ENCODE data around the gene LTB. TPM values are rescaled to one million over a fixed set of nuclear protein-coding genes. Genes with fewer than 3 reads are reported as not detected.

Gene LTB
- total and polyA plus RNA-seq, 4 donors, result 0.67 to 5.3 (median 1.5) TPM

DNA sequence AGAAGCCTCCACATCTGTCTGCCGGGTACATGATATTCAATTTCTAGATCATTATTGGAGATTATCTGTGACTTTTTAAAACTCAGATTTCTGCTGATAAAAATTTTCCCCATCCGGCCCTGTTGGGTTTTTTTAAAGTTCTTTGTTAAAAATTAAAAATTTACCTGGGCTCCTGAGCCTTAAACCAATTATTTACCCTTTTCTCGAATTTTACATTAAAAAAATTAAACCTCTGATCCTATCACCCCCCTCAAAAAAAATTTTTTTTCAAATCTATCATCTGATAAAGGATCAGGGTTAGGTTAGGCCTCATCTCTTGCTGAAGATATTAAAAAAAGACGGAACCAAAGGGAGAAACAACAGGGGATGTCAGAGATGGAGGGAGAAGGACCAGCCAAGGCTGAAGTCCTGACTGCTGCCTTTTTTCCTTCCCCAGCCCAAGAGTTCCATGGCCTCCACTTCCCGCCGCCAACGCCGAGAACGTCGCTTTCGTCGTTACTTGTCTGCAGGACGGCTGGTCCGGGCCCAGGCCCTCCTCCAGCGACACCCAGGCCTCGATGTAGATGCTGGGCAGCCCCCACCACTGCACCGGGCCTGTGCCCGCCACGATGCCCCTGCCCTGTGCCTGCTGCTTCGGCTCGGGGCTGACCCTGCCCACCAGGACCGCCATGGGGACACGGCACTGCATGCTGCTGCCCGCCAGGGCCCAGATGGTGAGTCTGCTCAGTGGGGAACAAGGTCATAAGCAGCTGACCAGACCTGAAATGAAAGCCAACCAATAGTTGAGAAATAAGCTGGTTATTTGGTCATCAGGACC lies 34.3 kb downstream of the LTB start:
- peaks cover 5 to 23% (median 15%) of the 10 kb centered on the region in 4 donors for H3K4me1 ChIP-seq (ENCODE audit: control insufficient read depth in 4 of 4, insufficient read depth in 4 of 4, low read length in 3 of 4)
- no peak for DNase-seq (ENCODE audit: low spot score)
- peak overlapping the region; percentile 36 to 97 for H3K9ac ChIP-seq (ENCODE audit: low read depth in 1 of 2, low read length in 2 of 2)
- TF ChIP-seq SP1 (IDR thresholded peaks at IDR 0.05), result no peak
- TF ChIP-seq RXRA (IDR thresholded peaks at IDR 0.05), result no peak
- no peak for TF ChIP-seq NR2F2 (IDR thresholded peaks at IDR 0.05)
- TF ChIP-seq, protein P1, sequence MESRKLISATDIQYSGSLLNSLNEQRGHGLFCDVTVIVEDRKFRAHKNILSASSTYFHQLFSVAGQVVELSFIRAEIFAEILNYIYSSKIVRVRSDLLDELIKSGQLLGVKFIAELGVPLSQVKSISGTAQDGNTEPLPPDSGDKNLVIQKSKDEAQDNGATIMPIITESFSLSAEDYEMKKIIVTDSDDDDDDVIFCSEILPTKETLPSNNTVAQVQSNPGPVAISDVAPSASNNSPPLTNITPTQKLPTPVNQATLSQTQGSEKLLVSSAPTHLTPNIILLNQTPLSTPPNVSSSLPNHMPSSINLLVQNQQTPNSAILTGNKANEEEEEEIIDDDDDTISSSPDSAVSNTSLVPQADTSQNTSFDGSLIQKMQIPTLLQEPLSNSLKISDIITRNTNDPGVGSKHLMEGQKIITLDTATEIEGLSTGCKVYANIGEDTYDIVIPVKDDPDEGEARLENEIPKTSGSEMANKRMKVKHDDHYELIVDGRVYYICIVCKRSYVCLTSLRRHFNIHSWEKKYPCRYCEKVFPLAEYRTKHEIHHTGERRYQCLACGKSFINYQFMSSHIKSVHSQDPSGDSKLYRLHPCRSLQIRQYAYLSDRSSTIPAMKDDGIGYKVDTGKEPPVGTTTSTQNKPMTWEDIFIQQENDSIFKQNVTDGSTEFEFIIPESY (IDR thresholded peaks at IDR 0.05), result no peak
- no peak for TF ChIP-seq TAF1 (conservative IDR thresholded peaks at IDR 0.05)
- no peak for TF ChIP-seq RAD21 (IDR thresholded peaks at IDR 0.05)
- TF ChIP-seq, protein P2, sequence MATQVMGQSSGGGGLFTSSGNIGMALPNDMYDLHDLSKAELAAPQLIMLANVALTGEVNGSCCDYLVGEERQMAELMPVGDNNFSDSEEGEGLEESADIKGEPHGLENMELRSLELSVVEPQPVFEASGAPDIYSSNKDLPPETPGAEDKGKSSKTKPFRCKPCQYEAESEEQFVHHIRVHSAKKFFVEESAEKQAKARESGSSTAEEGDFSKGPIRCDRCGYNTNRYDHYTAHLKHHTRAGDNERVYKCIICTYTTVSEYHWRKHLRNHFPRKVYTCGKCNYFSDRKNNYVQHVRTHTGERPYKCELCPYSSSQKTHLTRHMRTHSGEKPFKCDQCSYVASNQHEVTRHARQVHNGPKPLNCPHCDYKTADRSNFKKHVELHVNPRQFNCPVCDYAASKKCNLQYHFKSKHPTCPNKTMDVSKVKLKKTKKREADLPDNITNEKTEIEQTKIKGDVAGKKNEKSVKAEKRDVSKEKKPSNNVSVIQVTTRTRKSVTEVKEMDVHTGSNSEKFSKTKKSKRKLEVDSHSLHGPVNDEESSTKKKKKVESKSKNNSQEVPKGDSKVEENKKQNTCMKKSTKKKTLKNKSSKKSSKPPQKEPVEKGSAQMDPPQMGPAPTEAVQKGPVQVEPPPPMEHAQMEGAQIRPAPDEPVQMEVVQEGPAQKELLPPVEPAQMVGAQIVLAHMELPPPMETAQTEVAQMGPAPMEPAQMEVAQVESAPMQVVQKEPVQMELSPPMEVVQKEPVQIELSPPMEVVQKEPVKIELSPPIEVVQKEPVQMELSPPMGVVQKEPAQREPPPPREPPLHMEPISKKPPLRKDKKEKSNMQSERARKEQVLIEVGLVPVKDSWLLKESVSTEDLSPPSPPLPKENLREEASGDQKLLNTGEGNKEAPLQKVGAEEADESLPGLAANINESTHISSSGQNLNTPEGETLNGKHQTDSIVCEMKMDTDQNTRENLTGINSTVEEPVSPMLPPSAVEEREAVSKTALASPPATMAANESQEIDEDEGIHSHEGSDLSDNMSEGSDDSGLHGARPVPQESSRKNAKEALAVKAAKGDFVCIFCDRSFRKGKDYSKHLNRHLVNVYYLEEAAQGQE (IDR thresholded peaks at IDR 0.05), result no peak
- no peak for TF ChIP-seq FOXA2 (IDR thresholded peaks at IDR 0.05)
- TF ChIP-seq, protein P3, sequence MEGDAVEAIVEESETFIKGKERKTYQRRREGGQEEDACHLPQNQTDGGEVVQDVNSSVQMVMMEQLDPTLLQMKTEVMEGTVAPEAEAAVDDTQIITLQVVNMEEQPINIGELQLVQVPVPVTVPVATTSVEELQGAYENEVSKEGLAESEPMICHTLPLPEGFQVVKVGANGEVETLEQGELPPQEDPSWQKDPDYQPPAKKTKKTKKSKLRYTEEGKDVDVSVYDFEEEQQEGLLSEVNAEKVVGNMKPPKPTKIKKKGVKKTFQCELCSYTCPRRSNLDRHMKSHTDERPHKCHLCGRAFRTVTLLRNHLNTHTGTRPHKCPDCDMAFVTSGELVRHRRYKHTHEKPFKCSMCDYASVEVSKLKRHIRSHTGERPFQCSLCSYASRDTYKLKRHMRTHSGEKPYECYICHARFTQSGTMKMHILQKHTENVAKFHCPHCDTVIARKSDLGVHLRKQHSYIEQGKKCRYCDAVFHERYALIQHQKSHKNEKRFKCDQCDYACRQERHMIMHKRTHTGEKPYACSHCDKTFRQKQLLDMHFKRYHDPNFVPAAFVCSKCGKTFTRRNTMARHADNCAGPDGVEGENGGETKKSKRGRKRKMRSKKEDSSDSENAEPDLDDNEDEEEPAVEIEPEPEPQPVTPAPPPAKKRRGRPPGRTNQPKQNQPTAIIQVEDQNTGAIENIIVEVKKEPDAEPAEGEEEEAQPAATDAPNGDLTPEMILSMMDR (IDR thresholded peaks at IDR 0.05; ENCODE audit: low read depth, low read length, missing input control), result no peak
- TF ChIP-seq, protein P4, sequence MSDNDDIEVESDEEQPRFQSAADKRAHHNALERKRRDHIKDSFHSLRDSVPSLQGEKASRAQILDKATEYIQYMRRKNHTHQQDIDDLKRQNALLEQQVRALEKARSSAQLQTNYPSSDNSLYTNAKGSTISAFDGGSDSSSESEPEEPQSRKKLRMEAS (IDR thresholded peaks at IDR 0.05), result no peak
- TF ChIP-seq EGR1 (IDR thresholded peaks at IDR 0.05; ENCODE audit: low read depth in 2 of 2), result no peak
- peaks cover 0 to 13% (median 10%) of the 10 kb centered on the region in 4 donors for H3K36me3 ChIP-seq (ENCODE audit: control insufficient read depth in 4 of 4, insufficient read depth in 3 of 4, low read depth in 1 of 4, low read length in 3 of 4)
- peak overlapping the region; percentile 15 to 78 (median 56) for H3K4me3 ChIP-seq (ENCODE audit: low read depth in 1 of 3, low read length in 3 of 3)
- 79% methylated on average over 24 of the region's 24 CpGs for WGBS
- H3K9me3 ChIP-seq (ENCODE audit: control insufficient read depth in 4 of 4, low read length in 3 of 4), result no peaks in the 10 kb centered on the region
- H3K27me3 ChIP-seq (ENCODE audit: control insufficient read depth in 4 of 4, insufficient read depth in 4 of 4, low read length in 3 of 4), result no peaks in the 10 kb centered on the region
- H3K27ac ChIP-seq (ENCODE audit: low read depth in 1 of 2, low read length in 2 of 2), result peak overlapping the region; percentile 52 to 84

DNA sequence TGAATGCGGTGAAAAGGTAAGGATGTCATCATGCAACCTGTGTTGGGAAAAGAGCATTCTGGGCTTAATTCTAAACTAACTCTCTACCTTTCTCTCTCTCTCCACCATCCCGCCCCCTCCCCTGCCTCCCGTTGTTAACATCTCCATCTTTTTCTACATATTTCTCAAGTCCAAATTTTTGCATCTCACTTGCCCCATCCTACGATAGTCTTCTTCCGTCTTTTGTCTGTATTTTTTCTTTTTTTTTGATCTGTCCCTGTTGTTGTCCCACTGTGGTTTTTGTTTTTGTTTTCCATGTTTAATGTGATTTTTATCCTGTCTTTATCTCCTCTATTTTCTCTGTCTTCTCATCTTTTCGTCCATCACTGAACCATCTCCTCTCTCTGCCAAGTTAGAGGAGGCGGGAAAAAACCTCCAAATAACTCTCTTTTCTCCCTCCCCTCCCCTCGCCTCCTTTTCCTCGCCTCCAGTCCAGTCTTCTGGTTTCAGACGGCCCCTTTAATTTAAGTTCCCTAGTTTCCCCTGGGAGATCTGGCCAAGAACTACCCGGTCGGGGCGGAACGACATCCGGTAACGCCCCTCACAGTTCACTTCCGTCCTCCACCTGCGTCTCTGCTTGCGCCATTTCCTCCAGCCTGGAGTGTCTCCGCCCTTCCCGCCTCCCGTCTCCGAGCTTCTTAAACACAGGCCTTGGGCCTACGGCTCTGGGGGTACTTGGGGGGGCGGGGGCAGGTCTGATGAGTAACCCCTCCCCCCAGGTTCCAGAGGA lies 35.1 kb downstream of the LTB start, which contains the start of gene NFKBIL1:
NFKBIL1 (plus strand) TSS at position 651 of the 769 bp plus-strand sequence; CDS start at position 738, 87 bp downstream.
- H3K27ac ChIP-seq (ENCODE audit: low read depth in 1 of 2, low read length in 2 of 2), result peak within 1 kb of the TSS; percentile 52 to 84
- peak; percentile 90 for DNase-seq (ENCODE audit: low spot score)
- H3K9ac ChIP-seq (ENCODE audit: low read depth in 1 of 2, low read length in 2 of 2), result peak within 1 kb of the TSS; percentile 51 to 97
- H3K4me3 ChIP-seq (ENCODE audit: low read depth in 1 of 3, low read length in 3 of 3), result peak within 1 kb of the TSS; percentile 15 to 78 (median 56)
- peaks cover 0 to 13% (median 10%) of the 10 kb centered on the region in 4 donors for H3K36me3 ChIP-seq (ENCODE audit: control insufficient read depth in 4 of 4, insufficient read depth in 3 of 4, low read depth in 1 of 4, low read length in 3 of 4)
- peaks cover 5 to 25% (median 17%) of the 10 kb centered on the region in 4 donors for H3K4me1 ChIP-seq (ENCODE audit: control insufficient read depth in 4 of 4, insufficient read depth in 4 of 4, low read length in 3 of 4)
- no peaks in the 10 kb centered on the region for H3K9me3 ChIP-seq (ENCODE audit: control insufficient read depth in 4 of 4, low read length in 3 of 4)
- H3K27me3 ChIP-seq (ENCODE audit: control insufficient read depth in 4 of 4, insufficient read depth in 4 of 4, low read length in 3 of 4), result no peaks in the 10 kb centered on the region
- WGBS, result under 1% methylated on average over 25 of the region's 25 CpGs
- peak; percentile 95 to 98 for TF ChIP-seq GABPA (IDR thresholded peaks at IDR 0.05 in 1 of 2, conservative IDR thresholded peaks at IDR 0.05 in 1 of 2)
- TF ChIP-seq RAD21 (IDR thresholded peaks at IDR 0.05), result peak in 1 of 2 donors; percentile 42
- TF ChIP-seq, protein P5, sequence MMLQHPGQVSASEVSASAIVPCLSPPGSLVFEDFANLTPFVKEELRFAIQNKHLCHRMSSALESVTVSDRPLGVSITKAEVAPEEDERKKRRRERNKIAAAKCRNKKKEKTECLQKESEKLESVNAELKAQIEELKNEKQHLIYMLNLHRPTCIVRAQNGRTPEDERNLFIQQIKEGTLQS (IDR thresholded peaks at IDR 0.05), result no peak
- no peak for TF ChIP-seq TAF1 (conservative IDR thresholded peaks at IDR 0.05)
- TF ChIP-seq JUND (IDR thresholded peaks at IDR 0.05), result peak in 1 of 2 donors; percentile 48
- TF ChIP-seq, protein P2 (IDR thresholded peaks at IDR 0.05), result peak; percentile 63
- peak; percentile 52 to 67 for TF ChIP-seq RXRA (IDR thresholded peaks at IDR 0.05)
- TF ChIP-seq NR2F2 (IDR thresholded peaks at IDR 0.05), result no peak
- TF ChIP-seq HNF4A (conservative IDR thresholded peaks at IDR 0.05), result peak; percentile 25 to 47

All from liver (tissue), 9 donors.